SK-N-MC (cell line): ENCODE data around the gene ADARB1.

Experiments
- DNase-seq: peaks from one replicate; pipeline ENCODE4 v3.0.0-alpha.2; 2011; ENCODE audit warnings: low read depth, low spot score
- H3K27ac ChIP-seq: fragments of 200-600 bp; sonication (generic); 2 replicates; pipeline ENCODE4 v1.5.1; 2016; ENCODE audit warnings: mixed run types
- H3K36me3 ChIP-seq: fragments of 200-600 bp; sonication (generic); 2 replicates; pipeline ENCODE4 v1.6.1; 2017; ENCODE audit warnings: antibody characterized with exemption, low read length, mixed read lengths; ENCODE audit not compliant: insufficient read depth
- H3K4me3 ChIP-seq: fragments of 200-600 bp; sonication (generic); 2 replicates; pipeline ENCODE4 v1.5.1; 2016
- H3K9ac ChIP-seq: fragments of 200-600 bp; sonication (generic); 2 replicates; pipeline ENCODE4 v1.8.0; 2017; ENCODE audit warnings: mixed run types, mixed read lengths; ENCODE audit not compliant: insufficient read length
- H3K9me3 ChIP-seq: fragments of 200-600 bp; sonication (generic); 2 replicates; pipeline ENCODE4 v1.6.1; 2017; ENCODE audit warnings: low read depth, mild to moderate bottlenecking, antibody characterized with exemption, low read length, moderate library complexity, mixed read lengths
- EZH2 ChIP-seq: fragments of 200-600 bp; sonication (generic); IDR thresholded peaks from one replicate; pipeline ENCODE4 v1.6.1; 2017; ENCODE audit warnings: antibody characterized with exemption
- FOXP2 ChIP-seq: optimal IDR thresholded peaks from 2 replicates; pipeline ENCODE3; 2011; ENCODE audit warnings: mild to moderate bottlenecking, moderate library complexity; ENCODE audit not compliant: insufficient read depth; ENCODE audit errors: extremely low read length, control extremely low read depth
- POLR2AphosphoS5 ChIP-seq: IDR thresholded peaks from 2 replicates; pipeline ENCODE4 v1.6.1; 2012; ENCODE audit warnings: mild to moderate bottlenecking, low read depth, low read length, borderline replicate concordance

The ADARB1 gene

GRCh38 chr21:45099571-45099970, 25.2 kb downstream of the ADARB1 start:
- no peak overlapping the region for H3K4me3 ChIP-seq
- H3K9ac ChIP-seq = peak overlapping the region; percentile 55
- DNase-seq = no peak
- H3K36me3 ChIP-seq = no peaks in the 10 kb centered on the region
- no peaks in the 10 kb centered on the region for H3K9me3 ChIP-seq
- peak overlapping the region; percentile 90 for H3K27ac ChIP-seq
- TF ChIP-seq EZH2 (no peak), FOXP2 (no peak)

GRCh38 chr21:45100866-45101265, 26.5 kb downstream of the ADARB1 start:
- H3K36me3 ChIP-seq = no peaks in the 10 kb centered on the region
- H3K4me3 ChIP-seq = no peak overlapping the region
- H3K27ac ChIP-seq = peak overlapping the region; percentile 100
- H3K9me3 ChIP-seq = no peaks in the 10 kb centered on the region
- peak overlapping the region; percentile 63 for H3K9ac ChIP-seq
- DNase-seq = no peak
- TF ChIP-seq EZH2 = no peak
- no peak for TF ChIP-seq POLR2AphosphoS5
- TF ChIP-seq FOXP2 = no peak

GRCh38 chr21:45102391-45102932, 28.1 kb downstream of the ADARB1 start:
- H3K27ac ChIP-seq = peak overlapping the region; percentile 100
- peak overlapping the region; percentile 63 for H3K9ac ChIP-seq
- H3K9me3 ChIP-seq = no peaks in the 10 kb centered on the region; the same call in 1 of the 2 replicates
- DNase-seq = peak; percentile 88
- H3K4me3 ChIP-seq = peak overlapping the region; percentile 66
- H3K36me3 ChIP-seq = peaks cover 1% of the 10 kb centered on the region; the same call in 1 of the 2 replicates
- TF ChIP-seq POLR2AphosphoS5 = peak; percentile 28; the same call in 1 of the 2 replicates
- no peak for TF ChIP-seq EZH2

- Histone ChIP-seq H3K9ac (peak overlapping the region; percentile 54), H3K27ac (peak overlapping the region; percentile 100)
- TF ChIP-seq POLR2AphosphoS5 (no peak), EZH2 (no peak), FOXP2 (no peak)
Observed at GRCh38 chr21:45103971-45104520, 29.7 kb downstream of the ADARB1 start.

GRCh38 chr21:45104560-45104959, 30.2 kb downstream of the ADARB1 start:
- peaks cover 5% of the 10 kb centered on the region; the same call in 1 of the 2 replicates for H3K9me3 ChIP-seq
- TF ChIP-seq POLR2AphosphoS5 (no peak), EZH2 (no peak)
- no peak for DNase-seq
- H3K4me3 ChIP-seq = peak overlapping the region; percentile 2; the same call in 1 of the 2 replicates
- H3K36me3 ChIP-seq = peaks cover 10% of the 10 kb centered on the region; the same call in 1 of the 2 replicates
- no peak overlapping the region for H3K9ac ChIP-seq
- peak overlapping the region; percentile 100 for H3K27ac ChIP-seq

More at GRCh38 chr21:45103971-45104520, 29.7 kb downstream of the ADARB1 start:
- H3K36me3 ChIP-seq = peaks cover 10% of the 10 kb centered on the region; the same call in 1 of the 2 replicates
- H3K9me3 ChIP-seq = peaks cover 5% of the 10 kb centered on the region; the same call in 1 of the 2 replicates
- H3K4me3 ChIP-seq = peak overlapping the region; percentile 2; the same call in 1 of the 2 replicates
- no peak for DNase-seq

GRCh38 chr21:45105906-45106485, 31.6 kb downstream of the ADARB1 start:
- Histone ChIP-seq H3K4me3 (peak overlapping the region; percentile 74), H3K27ac (peak overlapping the region; percentile 100), H3K9me3 (peaks cover 5% of the 10 kb centered on the region; the same call in 1 of the 2 replicates), H3K9ac (peak overlapping the region; percentile 81), H3K36me3 (peaks cover 10% of the 10 kb centered on the region; the same call in 1 of the 2 replicates)
- no peak for TF ChIP-seq EZH2
- no peak for TF ChIP-seq POLR2AphosphoS5
- no peak for TF ChIP-seq FOXP2
- DNase-seq = peak; percentile 40

- Histone ChIP-seq H3K4me3 (no peak overlapping the region), H3K36me3 (peaks cover 10% of the 10 kb centered on the region; the same call in 1 of the 2 replicates), H3K9ac (no peak overlapping the region), H3K27ac (no peak overlapping the region), H3K9me3 (peaks cover 5% of the 10 kb centered on the region; the same call in 1 of the 2 replicates)
- TF ChIP-seq EZH2 (no peak), POLR2AphosphoS5 (no peak), FOXP2 (no peak)
- DNase-seq = no peak
Observed at GRCh38 chr21:45108034-45108790, 33.8 kb downstream of the ADARB1 start.
